Breast epithelium (tissue), 3 donors: ENCODE results near the gene MVB12B.

Experiments used
- POLR2A ChIP-seq: fragments of 450-650 bp; IDR thresholded peaks from one replicate; pipeline ENCODE4 v1.6.1; 2016; ENCODE audit warnings: antibody characterized with exemption, mild to moderate bottlenecking, moderate library complexity
- TF ChIP-seq, protein P1 (sequence below), 3 donors: fragments of 450-650 bp; IDR thresholded peaks; one replicate each; pipeline ENCODE4 v1.5.1; 2016 to 2017; ENCODE audit warnings: antibody characterized with exemption in 3 of 3, mild to moderate bottlenecking in 3 of 3, moderate library complexity in 3 of 3

GRCh38 chr9:126295082-126295477 lies 31.5 kb upstream of the MVB12B start:
- TF ChIP-seq POLR2A = no peak
- TF ChIP-seq, protein P1, sequence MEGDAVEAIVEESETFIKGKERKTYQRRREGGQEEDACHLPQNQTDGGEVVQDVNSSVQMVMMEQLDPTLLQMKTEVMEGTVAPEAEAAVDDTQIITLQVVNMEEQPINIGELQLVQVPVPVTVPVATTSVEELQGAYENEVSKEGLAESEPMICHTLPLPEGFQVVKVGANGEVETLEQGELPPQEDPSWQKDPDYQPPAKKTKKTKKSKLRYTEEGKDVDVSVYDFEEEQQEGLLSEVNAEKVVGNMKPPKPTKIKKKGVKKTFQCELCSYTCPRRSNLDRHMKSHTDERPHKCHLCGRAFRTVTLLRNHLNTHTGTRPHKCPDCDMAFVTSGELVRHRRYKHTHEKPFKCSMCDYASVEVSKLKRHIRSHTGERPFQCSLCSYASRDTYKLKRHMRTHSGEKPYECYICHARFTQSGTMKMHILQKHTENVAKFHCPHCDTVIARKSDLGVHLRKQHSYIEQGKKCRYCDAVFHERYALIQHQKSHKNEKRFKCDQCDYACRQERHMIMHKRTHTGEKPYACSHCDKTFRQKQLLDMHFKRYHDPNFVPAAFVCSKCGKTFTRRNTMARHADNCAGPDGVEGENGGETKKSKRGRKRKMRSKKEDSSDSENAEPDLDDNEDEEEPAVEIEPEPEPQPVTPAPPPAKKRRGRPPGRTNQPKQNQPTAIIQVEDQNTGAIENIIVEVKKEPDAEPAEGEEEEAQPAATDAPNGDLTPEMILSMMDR (IDR thresholded peaks at IDR 0.05) = no peak
